GM15510 (cell line): Measurements from ENCODE around the gene PDGFD.

ENCODE experiments used
- POLR2A ChIP-seq: IDR thresholded peaks from 3 replicates; pipeline ENCODE4 v1.6.1; 2011; ENCODE audit warnings: borderline replicate concordance; ENCODE audit not compliant: insufficient read length; ENCODE audit errors: extremely low read depth

PDGFD gene

DNA sequence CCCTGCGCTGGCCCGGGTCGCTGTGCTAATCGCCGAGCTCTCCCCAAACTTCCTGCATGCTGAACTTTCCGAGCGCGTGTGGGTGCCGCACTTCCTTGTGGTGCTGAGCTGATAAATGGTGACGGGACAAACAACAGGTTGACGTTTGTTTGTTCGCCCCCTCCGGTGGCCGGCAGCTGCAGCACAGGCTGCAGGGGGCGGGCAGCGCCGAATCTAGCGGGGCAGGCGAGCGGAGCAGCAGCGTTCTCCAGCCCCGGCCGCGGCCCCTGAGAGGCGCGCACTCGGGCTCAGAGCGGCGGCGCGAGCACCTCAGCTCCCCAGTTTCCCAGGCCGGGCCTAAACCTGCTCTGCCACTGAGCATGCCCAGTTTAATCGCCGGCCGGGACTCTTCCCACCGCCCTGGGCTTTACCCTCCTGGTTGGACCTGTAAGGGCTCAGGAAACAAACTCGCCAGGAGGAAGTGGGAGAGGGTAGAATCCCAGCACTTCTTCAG is at the start of gene PDGFD:
Gene PDGFD, minus strand, starts transcription at position 120 of the 493 bp plus-strand sequence.
- TF ChIP-seq POLR2A = no peak

DNA sequence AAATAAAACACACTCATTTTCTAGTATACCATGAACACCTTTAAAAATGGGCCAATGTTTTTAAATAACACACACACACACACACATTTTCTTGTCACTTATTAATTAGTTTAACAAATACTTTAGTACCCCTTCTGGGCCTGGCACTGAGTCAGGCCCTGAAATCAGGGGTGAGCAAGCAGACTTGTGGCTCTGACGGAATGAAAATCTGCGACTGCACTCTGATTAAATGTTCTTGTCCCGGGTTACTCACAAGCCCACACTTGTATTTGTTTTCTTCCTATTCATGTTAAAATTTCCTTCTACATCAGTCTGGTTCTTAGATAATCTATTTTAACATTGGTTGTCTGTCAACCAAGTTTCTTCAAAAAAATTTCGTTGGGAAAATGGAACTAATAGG is 43.0 kb upstream of the PDGFD start:
- no peak for TF ChIP-seq POLR2A

DNA sequence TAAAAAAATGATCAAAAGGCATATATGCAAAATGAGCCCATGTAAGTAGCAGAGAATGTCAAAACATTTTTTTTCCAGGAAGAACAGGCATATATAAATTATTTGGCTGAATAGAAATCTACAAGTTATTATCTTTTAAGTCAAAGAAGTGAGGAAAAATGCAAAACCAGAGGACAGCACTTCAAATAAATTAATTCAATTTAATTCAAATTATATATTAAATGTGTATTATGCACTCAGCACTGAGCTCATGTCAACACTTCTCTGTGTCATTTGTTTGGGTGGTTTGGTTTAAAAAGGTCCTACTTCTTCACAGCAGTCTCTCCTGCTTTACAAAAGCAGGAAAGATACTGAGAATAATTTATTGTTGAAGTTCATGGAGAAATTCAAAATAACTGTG is 41.9 kb upstream of the PDGFD start:
- no peak for TF ChIP-seq POLR2A

DNA sequence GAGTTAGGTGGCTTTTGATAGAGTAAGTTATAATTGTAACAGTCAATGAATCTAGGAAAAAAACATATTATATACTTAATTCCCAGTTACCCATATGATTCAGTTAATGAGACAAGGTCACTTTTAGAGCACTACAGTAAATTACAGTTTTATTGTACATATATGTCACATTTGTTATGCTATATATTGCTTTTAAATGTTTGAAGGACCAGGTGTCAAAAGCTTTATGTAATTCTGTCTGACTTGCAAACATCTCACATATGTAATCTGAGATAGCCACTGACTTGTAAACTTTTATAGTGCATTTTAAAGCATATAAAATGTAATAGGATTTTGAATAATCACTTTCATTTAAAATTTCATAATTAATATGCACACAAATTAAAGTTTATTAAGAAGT is 36.7 kb upstream of the PDGFD start:
- no peak for TF ChIP-seq POLR2A

DNA sequence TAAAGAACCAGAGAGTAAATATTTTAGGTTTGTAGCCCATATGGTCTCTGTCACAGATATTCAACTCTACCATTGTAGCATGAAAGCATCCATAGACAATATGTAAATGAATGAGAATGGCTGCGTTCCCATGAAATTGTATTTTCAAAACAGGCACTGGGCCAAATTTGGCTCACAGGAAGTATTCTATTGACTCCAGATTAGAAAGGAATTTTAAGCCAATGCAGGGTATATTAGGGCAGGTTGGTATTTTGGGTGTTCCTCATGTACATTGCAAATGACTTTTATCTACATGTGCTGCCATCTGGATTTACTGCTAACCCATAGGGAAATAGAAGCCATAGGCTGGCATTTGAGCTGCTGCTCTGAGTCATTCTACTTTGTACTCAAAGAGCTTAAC is 35.1 kb upstream of the PDGFD start:
- no peak for TF ChIP-seq POLR2A

DNA sequence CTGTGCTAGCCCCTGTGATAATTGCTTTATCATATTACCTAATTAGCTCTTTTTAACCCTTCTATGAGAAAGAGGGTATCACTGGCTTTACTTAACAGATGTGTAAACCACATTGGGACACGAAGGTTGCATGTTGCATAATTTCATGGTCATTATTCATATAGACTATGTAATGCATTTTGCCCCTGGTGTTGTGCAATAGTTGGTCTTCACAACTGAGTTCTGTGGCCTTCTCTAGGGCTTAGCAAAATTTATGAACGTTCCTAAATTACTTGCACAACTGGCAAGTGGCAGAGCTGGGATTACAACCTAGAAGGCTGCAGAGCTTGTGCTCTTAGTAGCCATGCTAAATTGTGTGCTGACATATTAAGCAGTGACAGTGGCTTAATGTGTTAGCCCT is 34.6 kb upstream of the PDGFD start:
- TF ChIP-seq POLR2A = no peak

DNA sequence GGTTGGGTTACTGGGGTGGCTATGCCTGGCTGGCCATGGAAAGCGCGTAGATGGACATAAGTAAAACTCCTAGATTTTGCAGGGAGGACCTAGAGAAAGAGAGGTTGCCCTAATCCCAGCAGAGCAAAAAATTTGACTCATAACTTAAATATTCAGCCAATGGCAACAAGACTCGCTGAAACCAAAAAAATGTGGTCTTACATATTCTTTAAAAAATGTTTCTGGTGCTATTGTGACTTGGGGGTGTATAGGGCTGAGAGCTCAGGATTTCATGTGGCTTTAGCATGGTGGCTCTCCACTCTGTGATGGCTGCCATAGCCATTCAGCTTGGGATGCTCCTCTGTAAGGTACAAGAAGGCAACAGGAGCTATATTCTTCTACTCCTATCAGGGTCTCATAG is 27.2 kb upstream of the PDGFD start:
- no peak for TF ChIP-seq POLR2A

DNA sequence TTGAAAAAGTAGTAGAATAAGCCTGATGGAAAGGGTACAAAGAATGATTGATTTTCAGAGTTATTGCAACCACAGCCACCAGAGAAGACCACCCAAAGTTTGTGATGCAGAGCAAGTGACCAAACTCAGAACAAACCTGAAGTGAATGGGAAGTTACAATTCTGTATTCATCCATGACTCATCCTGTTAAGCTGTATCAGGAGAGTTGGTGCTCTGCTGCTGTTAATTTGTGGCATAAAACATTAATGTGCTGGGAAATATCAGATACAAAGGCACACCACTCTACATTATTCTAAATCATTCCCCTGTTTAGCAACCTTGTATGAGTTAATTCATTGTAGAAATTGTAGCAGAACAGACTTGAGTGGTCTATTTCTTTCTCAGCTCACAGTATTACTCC is 19.6 kb upstream of the PDGFD start:
- no peak for TF ChIP-seq POLR2A

DNA sequence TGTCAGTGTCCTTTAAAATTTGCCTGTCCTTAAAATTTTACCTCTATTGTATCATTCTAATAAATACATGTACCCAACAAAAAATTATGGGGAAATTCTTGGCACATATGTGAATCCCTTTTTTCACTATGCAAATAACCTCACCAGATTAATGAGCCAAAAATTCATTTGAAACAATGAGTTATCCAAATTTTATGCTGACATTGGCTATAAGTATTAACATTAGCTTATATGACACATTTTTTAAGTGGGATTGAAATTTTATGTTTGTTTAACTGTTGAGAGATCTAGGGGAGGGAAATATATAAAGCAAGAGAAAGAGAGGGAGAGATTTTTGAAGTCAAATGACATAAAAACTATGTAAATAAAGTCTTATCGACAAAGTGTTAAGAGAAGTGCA is 11.8 kb upstream of the PDGFD start:
- TF ChIP-seq POLR2A = no peak

DNA sequence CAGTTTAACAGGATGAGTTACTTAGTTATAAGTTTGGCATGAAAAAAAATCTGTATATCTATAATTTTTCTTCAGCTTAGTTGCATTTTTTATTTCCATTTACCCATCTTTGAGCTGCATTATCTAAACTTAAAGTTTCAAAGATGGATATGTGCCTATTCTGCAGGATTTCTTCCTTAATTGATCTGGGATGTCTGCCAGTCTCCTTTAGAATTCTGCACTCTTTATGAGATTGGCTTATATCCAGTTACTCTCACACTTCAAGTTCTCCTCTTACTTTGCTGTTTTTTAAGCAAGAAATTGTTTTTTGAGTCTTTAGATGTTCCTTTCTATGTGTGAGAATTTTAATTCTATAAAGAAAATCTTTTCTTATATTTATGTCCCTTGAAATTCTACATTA is 5.1 kb upstream of the PDGFD start:
- no peak for TF ChIP-seq POLR2A

DNA sequence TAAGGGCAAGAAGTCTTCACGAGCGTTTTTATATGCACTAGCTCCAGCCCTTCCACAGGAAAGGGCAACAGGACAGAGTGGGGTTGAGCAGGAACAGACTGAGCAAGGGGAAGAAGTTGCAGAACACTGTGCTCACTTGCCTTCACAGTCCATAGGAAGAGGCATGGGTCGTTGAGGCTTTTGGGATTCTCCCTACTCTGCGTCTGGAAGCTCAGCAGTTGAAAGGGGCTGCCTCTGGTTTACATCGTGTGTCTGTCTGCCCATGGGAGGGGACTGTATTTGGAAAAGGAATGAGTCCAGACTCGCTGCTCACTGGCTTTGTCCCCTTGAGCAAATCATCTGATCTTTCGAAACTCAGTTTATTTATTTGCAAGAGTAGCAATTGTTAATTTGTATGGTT is 1.1 kb upstream of the PDGFD start:
- TF ChIP-seq POLR2A = no peak

DNA sequence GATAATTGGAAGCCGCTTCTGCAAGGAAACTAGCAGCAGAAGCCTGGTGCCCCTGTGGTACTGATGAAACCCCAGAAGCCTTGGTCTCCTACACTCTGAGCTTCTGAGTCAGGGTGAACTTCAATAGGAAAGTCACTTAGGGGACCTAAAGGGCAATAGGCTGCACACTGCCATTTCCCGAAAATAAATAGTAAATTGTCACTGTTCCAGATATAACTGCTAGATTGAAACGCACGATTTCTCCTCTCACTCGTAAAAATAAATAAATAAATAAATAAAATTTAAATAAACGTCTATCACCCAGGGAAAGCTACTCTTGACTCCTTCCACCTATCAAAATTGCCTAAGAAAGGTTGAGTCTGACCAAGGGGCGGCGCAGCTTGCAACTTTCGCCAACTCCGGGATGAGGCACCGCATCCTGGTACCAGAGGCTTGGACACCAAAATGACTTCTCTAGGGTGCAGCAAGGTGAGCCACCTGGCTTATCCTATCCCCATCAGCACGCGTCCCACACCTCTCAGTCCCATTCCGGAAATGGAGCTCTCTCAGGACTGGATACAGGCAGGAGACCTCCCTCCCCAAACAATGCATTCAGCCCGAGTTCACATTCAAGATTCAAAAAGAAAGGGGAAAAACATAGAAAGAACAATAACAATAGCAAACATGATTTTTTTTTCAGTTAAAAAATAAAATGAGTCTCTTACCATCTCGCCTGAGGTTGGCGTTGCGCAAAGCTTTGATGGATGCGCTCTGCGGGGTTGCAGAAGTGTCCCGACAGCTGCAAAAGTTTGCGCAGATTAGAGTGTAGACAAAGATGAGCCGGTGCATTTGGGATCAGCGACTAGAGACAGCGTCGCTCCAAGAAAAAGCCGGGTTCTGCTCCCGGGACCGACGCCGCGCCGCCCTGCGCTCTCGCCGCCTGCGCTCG is 583 bp downstream of the PDGFD start:
- TF ChIP-seq POLR2A = no peak

DNA sequence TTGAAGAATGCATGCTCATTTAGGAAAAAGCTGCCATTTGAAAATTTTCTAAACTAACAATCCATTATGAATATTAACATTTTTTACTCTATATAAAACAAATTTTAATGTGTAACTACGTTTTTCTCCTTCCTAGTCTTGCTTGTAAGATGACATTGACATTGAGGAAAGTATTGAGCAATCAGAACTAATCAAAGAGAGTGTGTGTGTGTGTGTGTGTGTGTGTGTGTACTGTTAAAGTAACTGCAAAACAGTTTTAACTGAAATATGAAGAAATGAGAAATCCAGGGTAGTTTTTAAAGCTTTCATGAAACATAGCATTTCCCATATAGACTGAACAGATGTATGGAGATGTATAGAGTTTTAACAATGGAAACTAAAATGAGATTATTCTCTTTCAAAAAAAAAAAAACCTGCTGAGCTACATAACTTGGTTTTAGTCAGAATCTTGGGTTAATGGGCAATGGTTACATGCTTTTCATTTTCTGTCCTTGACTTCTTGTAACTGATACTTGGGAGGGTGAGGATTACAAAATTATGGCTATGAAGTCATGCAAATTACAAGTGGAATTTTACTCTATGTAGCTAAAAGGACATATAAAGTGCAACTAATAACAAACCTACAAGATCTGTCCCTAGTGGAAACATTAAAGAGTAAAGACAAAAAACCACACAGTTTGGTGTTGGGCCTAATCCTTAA is 2.0 kb downstream of the PDGFD start:
- TF ChIP-seq POLR2A = no peak

DNA sequence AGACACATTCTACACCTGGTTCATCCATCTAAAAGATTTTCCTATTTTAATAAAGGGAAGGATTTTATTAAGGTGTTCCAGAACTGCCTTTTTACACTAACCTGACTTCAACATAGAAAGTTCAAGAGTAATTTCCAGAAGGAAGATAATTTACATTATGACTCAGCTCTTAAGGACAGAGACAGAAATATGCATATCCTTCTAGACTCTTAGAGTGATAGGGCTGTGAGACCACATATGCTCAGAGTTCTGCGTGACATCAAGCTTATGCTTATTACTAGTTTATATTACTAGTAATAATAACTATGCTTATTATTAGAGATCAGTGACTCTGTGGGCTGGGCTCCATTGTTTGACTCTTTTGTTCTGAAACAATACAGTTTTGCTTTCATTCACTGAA is 4.6 kb downstream of the PDGFD start:
- no peak for TF ChIP-seq POLR2A

DNA sequence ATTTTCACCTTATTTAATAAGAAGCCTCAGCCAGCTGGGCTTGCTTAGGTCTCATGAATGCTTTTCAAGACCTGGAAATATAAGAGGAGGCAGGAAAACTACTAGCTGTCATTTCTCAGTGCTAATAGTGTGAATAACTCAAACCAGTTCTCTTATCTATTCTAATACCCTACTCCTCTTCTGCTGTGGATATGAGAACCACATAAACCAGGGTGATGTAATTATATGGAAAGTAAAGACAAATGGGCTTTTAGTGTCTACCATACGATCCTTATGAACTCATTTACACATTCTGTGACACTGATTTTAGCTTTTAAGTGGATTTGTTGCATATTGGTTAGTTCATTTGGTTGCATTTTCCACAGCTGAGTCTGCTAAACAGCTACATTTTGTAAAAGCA is 8.6 kb downstream of the PDGFD start:
- TF ChIP-seq POLR2A = no peak

DNA sequence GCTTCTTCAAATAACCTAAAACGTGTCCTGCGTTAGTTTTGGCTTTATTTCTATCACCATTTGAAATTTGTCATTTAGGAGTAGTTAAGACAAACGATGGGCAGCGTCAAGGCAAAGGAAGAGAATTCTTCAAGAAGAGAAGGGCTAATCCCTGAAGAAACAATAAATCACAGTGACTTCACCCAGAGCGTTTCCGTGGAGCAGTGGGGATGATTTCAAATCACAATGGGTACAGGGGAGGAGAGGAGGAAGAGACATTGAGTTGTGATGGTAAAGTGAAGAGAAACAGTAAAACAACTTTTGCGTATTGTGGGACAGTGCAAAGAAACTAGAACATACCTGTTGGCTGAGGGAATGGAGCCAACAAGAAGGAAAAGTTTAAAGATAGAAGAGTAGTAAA is 9.7 kb downstream of the PDGFD start:
- no peak for TF ChIP-seq POLR2A

DNA sequence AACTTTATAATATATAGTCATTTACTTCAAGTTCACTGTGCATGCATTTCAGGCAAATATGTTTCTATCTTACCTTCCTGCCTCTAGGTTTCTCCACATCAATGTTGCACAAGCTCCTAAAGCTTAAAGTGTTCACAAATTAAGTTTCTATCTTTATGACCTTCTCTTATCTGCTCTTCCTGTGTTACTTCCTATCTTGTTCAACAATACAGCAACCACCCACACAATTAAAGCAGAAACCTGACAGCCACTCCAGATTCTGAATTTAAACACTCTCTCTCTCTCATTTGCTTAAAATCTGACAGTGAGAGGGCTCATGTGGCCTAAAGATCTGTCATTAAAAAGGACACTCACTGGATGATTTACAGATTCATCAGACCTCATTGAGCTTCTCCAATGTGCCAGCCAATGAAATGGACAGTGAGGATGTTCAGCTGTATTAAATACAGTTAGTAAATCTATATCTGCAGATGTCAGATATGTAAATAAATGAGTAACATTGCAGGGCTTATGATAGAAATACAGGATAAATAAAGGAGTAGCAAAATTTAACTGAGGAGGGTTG is 10.9 kb downstream of the PDGFD start:
- TF ChIP-seq POLR2A = no peak
